OCI-LY1 (cell line): ENCODE results near the gene SUSD6.

Source experiments
- CTCF ChIP-seq: fragments of 200-600 bp; sonication (generic), shearing (Covaris generic); IDR thresholded peaks from 2 replicates; pipeline ENCODE4 v1.5.1; 2017; ENCODE audit warnings: mild to moderate bottlenecking, antibody characterized with exemption, low read length, moderate library complexity, mixed read lengths
- EZH2 ChIP-seq: fragments of 200-600 bp; sonication (generic), shearing (Covaris generic); IDR thresholded peaks from 2 replicates; pipeline ENCODE4 v1.8.0; 2017; ENCODE audit warnings: borderline replicate concordance, mixed run types, mild to moderate bottlenecking, antibody characterized with exemption, low read length, moderate library complexity, mixed read lengths

GRCh38 chr14:69661194-69661537 lies 49.8 kb downstream of the SUSD6 start:
- TF ChIP-seq CTCF: no peak
- TF ChIP-seq EZH2: no peak
